ENCODE data around the gene INTS2. TPM values are rescaled to one million over a fixed set of nuclear protein-coding genes. Genes with fewer than 3 reads are reported as not detected.
"Not testable (repeated sequence)": the region's sequence is repeated elsewhere in the genome, so short reads cannot be mapped to it uniquely, and the experiment has no call there.

INTS2 gene
- total RNA-seq, 4 donors from 2014 or later = 3.3 to 12.0 (median 6.1) TPM

GRCh38 chr17:61928101-61928436 is 287 bp upstream of the INTS2 start:
- Histone ChIP-seq H3K36me3 (peaks cover 0 to 20% of the 10 kb centered on the region in 2 donors), H3K4me1 (peaks cover 11 to 12% of the 10 kb centered on the region in 2 donors), H3K27ac (peak overlapping the region; percentile 80 to 83 (median 82)), H3K4me3 (peak overlapping the region; percentile 72 to 78 (median 74)), H3K27me3 (no peaks in the 10 kb centered on the region), H3K9me3 (no peaks in the 10 kb centered on the region)
- DNase-seq (no peak), ATAC-seq (no peak)
- TF ChIP-seq POLR2A (IDR thresholded peaks at IDR 0.05) (no peak), CTCF (IDR thresholded peaks at IDR 0.05 in 4 of 5, conservative IDR thresholded peaks at IDR 0.05 in 1 of 5) (no peak)
- intact Hi-C loops (cut with DNase I; ENCODE audit: low total_unique reads) = loop anchor here (1.0 to 10.0 kb wide), 2 partner anchors 138 to 1847 kb away; partner anchors contain the start of genes CCDC47 and DDX42
- in situ Hi-C loops (cut with MboI; ENCODE audit: low sequenced_read_pairs in 4 of 4) = loop anchor here in 1 of 4 donors (10.0 kb wide), 1 partner anchor 137 kb away; the partner anchor contains the start of gene MED13

GRCh38 chr17:61926826-61927207 is 965 bp downstream of the INTS2 start:
- no peak for DNase-seq
- in situ Hi-C loops (cut with MboI; ENCODE audit: low sequenced_read_pairs in 4 of 4) = loop anchor here in 1 of 4 donors (10.0 kb wide), 1 partner anchor 138 kb away; the partner anchor contains the start of gene MED13
- peak; percentile 32 to 45 for ATAC-seq
- H3K27ac ChIP-seq = peak overlapping the region; percentile 80 to 83 (median 82)
- H3K4me1 ChIP-seq = peaks cover 11 to 12% of the 10 kb centered on the region in 2 donors
- no peaks in the 10 kb centered on the region for H3K9me3 ChIP-seq
- TF ChIP-seq CTCF (IDR thresholded peaks at IDR 0.05 in 4 of 5, conservative IDR thresholded peaks at IDR 0.05 in 1 of 5) = no peak
- no peak for TF ChIP-seq POLR2A (IDR thresholded peaks at IDR 0.05)
- intact Hi-C loops (cut with DNase I; ENCODE audit: low total_unique reads) = loop anchor here (10.0 kb wide), 1 partner anchor 1848 kb away; the partner anchor contains the start of genes CCDC47 and DDX42
- H3K4me3 ChIP-seq = peak overlapping the region; percentile 72 to 78 (median 74)
- no peaks in the 10 kb centered on the region for H3K27me3 ChIP-seq
- peaks cover 0 to 24% of the 10 kb centered on the region in 2 donors for H3K36me3 ChIP-seq

- in situ Hi-C loops (cut with MboI; ENCODE audit: low sequenced_read_pairs in 4 of 4); DNase-seq; H3K4me1 ChIP-seq; ATAC-seq; H3K4me3 ChIP-seq; intact Hi-C loops (cut with DNase I; ENCODE audit: low total_unique reads); H3K27me3 ChIP-seq; H3K27ac ChIP-seq; H3K9me3 ChIP-seq: not testable (repeated sequence)
- peaks cover 4 to 49% of the 10 kb centered on the region in 2 donors for H3K36me3 ChIP-seq
Measured at GRCh38 chr17:61915162-61915561, 12.6 kb downstream of the INTS2 start.

- Histone ChIP-seq H3K4me1 (no peaks in the 10 kb centered on the region), H3K27ac (no peak overlapping the region), H3K4me3 (no peak overlapping the region), H3K27me3 (no peaks in the 10 kb centered on the region), H3K36me3 (peaks cover 3 to 68% of the 10 kb centered on the region in 2 donors), H3K9me3 (no peaks in the 10 kb centered on the region)
- intact Hi-C loops (cut with DNase I; ENCODE audit: low total_unique reads) (no loop called here), in situ Hi-C loops (cut with MboI; ENCODE audit: low sequenced_read_pairs in 4 of 4) (no loop called here)
- DNase-seq = no peak
- no peak for TF ChIP-seq POLR2A (IDR thresholded peaks at IDR 0.05)
- TF ChIP-seq CTCF (IDR thresholded peaks at IDR 0.05 in 4 of 5, conservative IDR thresholded peaks at IDR 0.05 in 1 of 5) = no peak
- ATAC-seq = no peak
Measured at GRCh38 chr17:61908292-61909037, 19.3 kb downstream of the INTS2 start.

- in situ Hi-C loops (cut with MboI; ENCODE audit: low sequenced_read_pairs in 4 of 4) (no loop called here), intact Hi-C loops (cut with DNase I; ENCODE audit: low total_unique reads) (no loop called here)
- Histone ChIP-seq H3K36me3 (peaks cover 3 to 74% of the 10 kb centered on the region in 2 donors), H3K27me3 (no peaks in the 10 kb centered on the region), H3K4me1 (no peaks in the 10 kb centered on the region), H3K9me3 (no peaks in the 10 kb centered on the region), H3K27ac (no peak overlapping the region), H3K4me3 (no peak overlapping the region)
- DNase-seq (no peak), ATAC-seq (no peak)
- TF ChIP-seq CTCF (IDR thresholded peaks at IDR 0.05 in 4 of 5, conservative IDR thresholded peaks at IDR 0.05 in 1 of 5) (no peak), POLR2A (IDR thresholded peaks at IDR 0.05) (no peak)
Measured at GRCh38 chr17:61907361-61907760, 20.4 kb downstream of the INTS2 start.

Data from gastrocnemius medialis (tissue), 4 donors.